T-helper 9 cell (primary cell): ENCODE data around the gene GPM6B.

Experiments used
- DNase-seq: peaks from one replicate; pipeline ENCODE4 v3.0.0-alpha.2; 2020

GPM6B gene

DNA sequence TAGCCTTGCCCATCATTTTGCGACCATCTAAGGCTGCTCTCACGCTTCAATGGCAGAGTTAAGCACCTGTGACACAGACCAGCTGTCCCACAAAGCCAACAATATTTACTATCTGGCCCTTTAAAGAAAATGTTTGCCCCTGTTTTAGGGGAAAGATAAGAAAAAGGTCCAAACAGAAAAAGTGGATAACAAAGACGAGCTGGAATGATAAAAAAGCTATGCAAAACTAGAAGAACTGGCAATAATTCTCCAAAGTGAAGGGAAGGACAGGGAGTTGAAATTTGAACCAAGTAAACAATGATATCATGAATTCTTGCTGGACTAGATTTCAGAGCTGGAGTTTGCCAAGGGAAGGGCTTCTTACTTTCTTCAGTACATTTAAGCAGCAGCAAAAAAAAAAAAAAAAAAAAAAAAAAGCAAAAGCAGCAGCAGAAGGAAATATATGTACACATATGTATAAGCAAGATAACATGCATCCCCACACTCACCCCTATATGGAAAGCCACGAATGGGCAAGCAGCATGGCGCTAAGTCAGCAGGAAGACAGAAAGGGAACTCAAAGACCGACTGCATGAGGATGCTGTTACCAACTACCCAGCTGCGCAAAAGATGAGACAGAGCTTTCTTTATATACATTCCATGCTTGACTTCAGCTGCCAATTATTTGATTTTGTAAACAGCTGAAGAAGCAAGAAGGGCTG, 94.9 kb downstream of the GPM6B start:
- no peak for DNase-seq

DNA sequence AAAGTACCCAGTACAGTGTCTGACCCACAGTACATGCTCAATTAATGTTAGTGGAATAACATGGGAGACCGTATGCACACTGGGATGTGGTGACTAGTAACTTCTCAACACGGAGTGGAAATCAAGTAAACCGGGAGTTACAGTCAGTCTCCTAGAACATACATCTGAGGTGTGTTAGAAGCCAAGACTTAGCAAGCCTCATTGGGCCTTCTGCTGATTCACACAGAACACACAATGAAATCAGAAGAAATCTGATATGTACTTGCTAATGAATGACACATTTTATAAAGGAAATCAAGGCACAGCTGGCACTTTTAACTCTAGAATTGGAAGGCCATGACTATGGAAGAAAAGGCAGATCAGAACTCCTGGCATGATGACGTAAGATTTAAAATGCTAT, 95.5 kb downstream of the GPM6B start:
- DNase-seq = no peak
